Renal pelvis (tissue), 4 donors: ENCODE results near the gene GOT2. TPM values are rescaled to one million over a fixed set of nuclear protein-coding genes. Genes with fewer than 3 reads are reported as not detected.
"Not testable (repeated sequence)": the region's sequence is repeated elsewhere in the genome, so short reads cannot be mapped to it uniquely, and the experiment has no call there.

Experiments used
- DNase-seq: peaks from one replicate; pipeline ENCODE4 v3.0.0-alpha.2; 2013
- polyA plus RNA-seq, 3 donors: library from polyadenylated mRNA; unstranded; fragments of 120-200 nt; gene quantifications; one replicate each; pipeline ENCODE4 v1.2.1, GENCODE V29; 2013; ENCODE audit not compliant: insufficient read length in 3 of 3

Gene GOT2
- polyA plus RNA-seq, 3 donors = 92.5 to 105 (median 96.6) TPM

DNA sequence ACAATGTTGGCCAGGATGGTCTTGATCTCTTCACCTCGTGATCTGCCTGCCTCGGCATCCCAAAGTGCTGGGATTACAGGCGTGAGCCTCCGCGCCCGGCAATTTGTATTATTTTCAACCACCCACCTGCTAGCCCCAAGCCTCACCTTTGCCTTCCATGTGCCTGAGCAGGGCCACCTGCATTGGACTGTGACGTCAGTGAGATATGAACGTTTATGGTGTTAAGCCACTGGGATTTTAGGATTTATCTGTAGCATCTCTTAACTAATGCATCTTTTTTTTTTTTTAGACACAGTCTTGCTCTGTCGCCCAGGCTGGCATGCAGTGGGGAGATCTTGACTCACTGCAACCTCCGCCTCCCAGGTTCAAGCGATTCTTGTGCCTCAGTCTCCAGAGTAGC lies 74.2 kb downstream of the GOT2 start:
- not testable (repeated sequence) for DNase-seq

DNA sequence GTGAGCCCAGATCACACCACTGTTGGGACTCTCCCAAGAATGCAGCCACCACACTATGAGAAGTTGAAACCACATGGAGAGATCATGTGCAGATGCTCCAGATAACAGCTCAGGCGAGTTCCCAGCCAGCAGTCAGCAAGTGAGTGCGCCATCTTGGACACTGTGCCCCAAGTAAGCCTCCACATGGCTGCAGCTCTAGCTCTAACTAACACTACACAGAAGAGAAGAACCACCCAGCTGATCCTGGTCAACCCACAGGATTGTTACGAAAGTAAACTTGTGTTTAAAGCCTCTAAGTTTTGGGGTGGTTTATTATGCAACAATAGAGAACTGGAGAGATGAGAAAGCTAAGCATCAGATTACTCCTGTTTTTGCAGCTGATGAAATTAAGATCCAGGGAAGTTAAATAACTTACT lies 75.3 kb downstream of the GOT2 start:
- no peak for DNase-seq

Other genes with a start within 250 kb of the GOT2 start
- 10 to 100 TPM; 11.5 to 14.4 (median 11.6) TPM for gene NDRG4, start 234.2 kb downstream of the GOT2 start, polyA plus RNA-seq
- 10 to 100 TPM; 28.1 to 56.4 (median 46.8) TPM for gene SETD6, start 218.8 kb downstream of the GOT2 start, polyA plus RNA-seq
- 100 to 1,000 TPM; 182 to 226 (median 194) TPM for gene CNOT1, start 104.5 kb downstream of the GOT2 start, polyA plus RNA-seq
- 10 to 100 TPM; 14.5 to 20.8 (median 20.3) TPM for gene SLC38A7, start 49.5 kb downstream of the GOT2 start, polyA plus RNA-seq